HFF-Myc (cell line): ENCODE measurements around the gene ELMO1.

Experiments used
- DNase-seq: peaks from one replicate; pipeline ENCODE4 v3.0.0-alpha.2; 2011; ENCODE audit warnings: low read depth; ENCODE audit errors: extremely low read depth
- H3K4me3 ChIP-seq: replicated peaks from 2 replicates; pipeline ENCODE4 v1.5.1; 2011; ENCODE audit warnings: low read depth, mild to moderate bottlenecking, control low read depth, low read length
- CTCF ChIP-seq: IDR thresholded peaks from 2 replicates; pipeline ENCODE4 v1.5.1; 2012; ENCODE audit warnings: mild to moderate bottlenecking, low read depth, low read length, control low read depth; ENCODE audit errors: missing control alignments

ELMO1 gene

GRCh38 chr7:37349979-37350590 lies 98.6 kb downstream of the ELMO1 start:
- TF ChIP-seq CTCF, result no peak
- H3K4me3 ChIP-seq, result no peak overlapping the region
- DNase-seq, result no peak

GRCh38 chr7:37348982-37349381 lies 99.7 kb downstream of the ELMO1 start:
- TF ChIP-seq CTCF, result no peak
- no peak overlapping the region for H3K4me3 ChIP-seq
- no peak for DNase-seq

GRCh38 chr7:37346761-37347160 lies 101.9 kb downstream of the ELMO1 start:
- no peak for DNase-seq
- no peak overlapping the region for H3K4me3 ChIP-seq
- no peak for TF ChIP-seq CTCF

GRCh38 chr7:37344886-37345579 lies 103.6 kb downstream of the ELMO1 start:
- no peak for TF ChIP-seq CTCF
- DNase-seq, result no peak
- H3K4me3 ChIP-seq, result no peak overlapping the region

GRCh38 chr7:37342688-37343471 lies 105.8 kb downstream of the ELMO1 start:
- no peak for TF ChIP-seq CTCF
- H3K4me3 ChIP-seq, result no peak overlapping the region
- DNase-seq, result no peak

- no peak for DNase-seq
- H3K4me3 ChIP-seq, result no peak overlapping the region
- no peak for TF ChIP-seq CTCF
Measured at GRCh38 chr7:37342176-37342687, 106.4 kb downstream of the ELMO1 start.
